Stimulated activated CD8-positive, alpha-beta memory T cell treated with anti-CD3 and anti-CD28 coated beads, Interleukin-4, amount 100 ng/mL, for 24 hours (primary cell): ENCODE data around the gene CYP2D6.

ENCODE experiments used
- DNase-seq: peaks from one replicate; pipeline ENCODE4 v3.0.0-alpha.2; 2020; ENCODE audit warnings: low read depth

Gene CYP2D6

DNA sequence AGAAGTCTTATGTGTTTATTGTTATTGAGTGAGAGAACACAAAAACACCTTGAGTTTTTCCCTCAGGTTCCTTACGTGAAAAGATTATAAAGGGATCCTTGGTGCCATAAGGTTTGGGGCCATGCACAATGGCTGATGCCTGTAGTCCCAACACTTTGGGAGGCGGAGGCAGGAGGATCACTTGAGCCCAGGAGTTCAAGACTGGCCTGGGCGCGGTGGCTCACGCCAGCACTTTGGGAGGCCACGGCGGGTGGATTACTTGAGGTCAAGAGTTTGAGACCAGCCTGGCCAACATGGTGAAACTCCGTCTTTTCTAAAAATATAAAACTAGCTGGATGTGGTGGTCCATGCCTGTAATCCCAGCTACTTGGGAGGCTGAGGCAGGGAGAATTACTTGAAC, 45.7 kb downstream of the CYP2D6 start:
- no peak for DNase-seq

GRCh38 chr22:42083119-42083518, 47.5 kb downstream of the CYP2D6 start:
- no peak for DNase-seq

DNA sequence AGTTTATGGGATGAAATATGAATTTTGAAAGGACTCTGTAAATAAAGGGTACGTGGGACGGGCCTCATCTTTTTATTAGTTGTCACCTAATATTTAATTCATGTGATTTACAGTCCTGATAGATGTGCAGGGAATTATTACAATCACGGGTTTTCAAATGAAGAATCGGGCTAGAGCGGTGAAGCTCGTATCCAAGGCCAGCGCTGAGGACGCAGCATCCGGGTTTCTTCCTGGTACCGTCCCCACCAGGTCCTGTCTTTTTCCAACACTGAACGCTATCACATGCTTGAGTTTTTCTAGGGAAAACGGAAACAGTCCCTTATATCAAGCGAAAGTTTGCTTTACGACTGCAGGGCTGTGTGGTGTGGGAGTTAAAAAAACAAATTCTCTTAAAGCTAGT, 50.3 kb downstream of the CYP2D6 start:
- DNase-seq, result no peak

DNA sequence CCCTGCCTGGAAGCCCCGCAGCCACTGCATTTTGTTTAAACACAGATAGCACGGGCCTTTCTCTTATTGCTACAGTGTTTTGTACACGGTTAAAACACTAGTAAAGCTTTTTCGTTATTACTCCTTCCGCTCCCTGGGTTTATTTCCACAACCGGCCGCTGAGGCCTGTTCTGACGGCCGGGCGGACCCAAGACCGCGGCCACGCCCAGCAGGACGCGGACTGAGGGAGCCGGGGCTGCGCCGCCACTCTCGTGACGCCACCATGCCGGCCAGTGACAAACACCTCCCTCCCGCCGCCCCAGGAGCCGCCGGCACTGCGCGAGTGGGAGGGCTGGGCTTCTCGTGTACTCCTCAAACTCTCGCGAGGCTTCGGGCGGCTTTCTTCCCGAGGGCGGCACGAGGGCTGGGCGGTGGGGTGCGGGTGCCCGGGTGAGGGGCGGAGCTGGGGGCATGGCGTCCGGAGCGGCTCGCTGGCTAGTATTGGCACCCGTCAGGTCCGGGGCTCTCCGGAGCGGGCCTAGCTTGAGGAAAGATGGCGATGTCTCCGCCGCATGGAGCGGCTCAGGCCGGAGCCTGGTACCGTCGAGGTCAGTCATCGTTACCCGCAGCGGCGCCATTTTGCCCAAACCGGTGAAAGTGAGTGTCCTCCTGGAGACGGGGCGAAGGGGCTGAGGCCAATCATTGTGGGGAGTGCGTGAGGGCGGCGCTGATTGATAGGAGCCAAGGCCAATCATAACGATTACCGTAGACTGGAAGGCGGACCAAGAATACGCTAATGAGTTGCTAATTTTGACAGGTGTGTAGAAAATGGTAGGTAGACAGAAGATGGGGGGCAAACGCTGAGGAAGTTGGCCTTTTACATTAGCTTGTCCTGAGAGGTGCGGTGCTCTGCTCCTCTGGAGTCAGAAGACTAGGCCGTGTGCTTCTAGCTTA, 51.0 kb downstream of the CYP2D6 start, which contains the start of gene SMDT1:
Gene SMDT1, plus strand, starts transcription at position 382 of the 933 bp plus-strand sequence. Its CDS starts 69 bp downstream, at position 451.
- DNase-seq, result peak; percentile 95

DNA sequence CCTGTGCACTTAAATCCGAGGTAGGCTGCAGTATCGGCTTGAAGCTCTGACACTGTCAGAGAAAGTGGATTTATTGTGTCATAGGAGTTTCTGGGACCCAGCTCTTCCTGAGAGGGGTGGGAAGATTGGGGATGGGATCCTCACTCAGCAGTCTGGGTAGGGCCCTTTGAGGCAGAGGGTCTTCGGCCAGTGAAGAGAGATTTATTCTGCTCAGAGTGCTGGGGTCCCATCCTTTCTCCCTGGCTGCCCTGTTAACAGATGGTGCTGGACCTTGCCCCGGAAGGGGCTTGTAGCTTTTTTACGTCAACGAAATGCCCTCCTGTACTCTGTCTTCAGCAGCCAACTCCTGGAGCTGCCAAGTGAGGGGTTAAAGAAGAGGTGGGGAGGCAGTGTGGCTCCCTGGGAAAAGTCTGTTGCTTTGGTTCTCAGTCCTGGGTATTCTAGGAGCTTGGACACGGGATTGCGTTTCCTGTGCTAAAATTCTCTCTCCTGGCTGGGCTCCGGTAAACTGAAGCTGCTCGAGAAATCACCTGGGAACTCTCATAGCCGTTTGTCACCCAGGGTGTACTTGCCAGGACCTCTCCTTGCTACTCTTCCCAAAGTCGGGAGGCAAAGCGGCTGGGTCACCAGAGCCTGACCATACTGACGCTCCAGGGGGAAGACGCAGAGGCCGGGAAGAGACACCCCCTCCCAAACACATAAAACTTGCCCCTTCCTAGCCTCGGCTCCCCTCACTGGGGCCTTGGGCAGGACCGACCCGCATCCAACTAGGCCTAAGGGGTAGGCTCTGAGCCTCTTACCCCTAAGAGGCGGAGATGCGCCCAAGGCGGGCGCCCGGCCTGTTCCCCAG, 51.9 kb downstream of the CYP2D6 start:
- DNase-seq, result no peak

- DNase-seq, result no peak
These were observed 53.0 kb downstream of the CYP2D6 start for GRCh38 chr22:42077486-42078125.

DNA sequence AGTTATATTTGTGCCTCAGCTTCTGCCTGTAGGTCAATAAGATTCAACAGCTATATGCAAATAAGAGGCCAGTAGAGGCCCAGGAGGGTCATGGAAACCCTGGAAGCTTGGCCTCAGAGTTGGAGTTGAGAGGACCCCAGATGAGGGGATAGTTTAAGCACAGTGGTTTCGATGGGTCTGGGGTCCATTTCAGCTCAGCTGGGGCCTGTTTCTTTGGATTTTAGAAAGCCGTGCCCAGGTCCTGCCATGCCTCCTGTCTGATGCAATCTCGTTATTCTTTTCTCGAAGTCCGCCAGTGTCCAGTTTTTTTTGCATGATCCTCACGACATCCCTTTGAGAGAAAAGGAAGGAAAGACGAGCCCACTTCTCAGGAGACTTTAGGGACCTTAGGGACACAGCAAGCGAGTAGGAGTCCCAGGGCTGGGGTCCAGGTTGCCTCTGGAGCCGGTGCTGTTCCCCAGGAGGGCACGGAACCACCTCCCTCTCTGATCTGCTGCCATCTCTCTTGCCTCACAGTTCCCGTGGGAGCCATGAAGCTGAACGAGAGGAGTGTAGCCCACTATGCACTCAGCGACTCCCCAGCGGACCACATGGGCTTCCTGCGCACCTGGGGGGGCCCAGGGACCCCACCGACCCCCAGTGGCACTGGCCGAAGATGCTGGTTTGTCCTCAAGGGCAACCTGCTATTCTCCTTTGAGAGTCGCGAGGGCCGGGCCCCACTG, 53.7 kb downstream of the CYP2D6 start:
- no peak for DNase-seq
